ENCODE data around the gene FCN3. TPM values are rescaled to one million over a fixed set of nuclear protein-coding genes. Genes with fewer than 3 reads are reported as not detected.

The FCN3 gene
- total and polyA plus RNA-seq, 2 donors (not counting 3 experiments of a cell fraction or from before 2014, with no cell fraction given): 0.15 TPM; not detected in 1

DNA sequence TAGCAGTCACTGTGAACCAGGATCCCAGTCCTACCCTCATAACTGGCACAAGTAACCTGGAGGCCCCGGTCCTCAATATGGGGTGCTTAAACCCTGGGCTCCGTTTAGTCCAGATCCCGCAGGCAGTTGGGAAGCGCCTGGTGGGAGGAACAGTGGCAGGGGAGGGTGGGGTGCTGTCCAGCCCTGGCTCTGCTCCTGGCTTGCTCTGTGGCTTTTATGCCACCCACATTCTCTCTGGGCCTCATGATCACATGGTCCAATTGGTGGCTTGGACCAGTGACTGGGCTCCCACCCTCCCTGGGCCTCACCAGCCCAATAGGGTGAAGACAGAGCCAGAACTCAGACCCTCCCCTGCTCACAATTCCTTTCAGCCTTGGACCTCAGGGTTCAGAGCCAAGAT, 5.6 kb upstream of the FCN3 start:
- no peak overlapping the region for H2AFZ ChIP-seq (ENCODE audit: low read depth, low read length)
- CTCF ChIA-PET: interaction anchor here (0.7 kb wide), 1 partner anchor 14 kb away, joined by 3 read pairs; no protein-coding TSS in a partner anchor
- no peak for TF ChIP-seq FOS (IDR thresholded peaks at IDR 0.05; ENCODE audit: borderline replicate concordance, insufficient read depth, low read length)
- TF ChIP-seq GATA2 (IDR thresholded peaks at IDR 0.05; ENCODE audit: insufficient read depth, insufficient read length, low read depth, low read length): no peak
- no peak for TF ChIP-seq POLR2AphosphoS5 (IDR thresholded peaks at IDR 0.05; ENCODE audit: insufficient read depth, low read depth, low read length)
- no peak for TF ChIP-seq EZH2 (IDR thresholded peaks at IDR 0.05; ENCODE audit: borderline replicate concordance, low read depth, low read length, severe bottlenecking)
- TF ChIP-seq, protein P1, sequence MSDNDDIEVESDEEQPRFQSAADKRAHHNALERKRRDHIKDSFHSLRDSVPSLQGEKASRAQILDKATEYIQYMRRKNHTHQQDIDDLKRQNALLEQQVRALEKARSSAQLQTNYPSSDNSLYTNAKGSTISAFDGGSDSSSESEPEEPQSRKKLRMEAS (IDR thresholded peaks at IDR 0.05; ENCODE audit: insufficient read depth, insufficient read length): no peak
- TF ChIP-seq, protein P2, sequence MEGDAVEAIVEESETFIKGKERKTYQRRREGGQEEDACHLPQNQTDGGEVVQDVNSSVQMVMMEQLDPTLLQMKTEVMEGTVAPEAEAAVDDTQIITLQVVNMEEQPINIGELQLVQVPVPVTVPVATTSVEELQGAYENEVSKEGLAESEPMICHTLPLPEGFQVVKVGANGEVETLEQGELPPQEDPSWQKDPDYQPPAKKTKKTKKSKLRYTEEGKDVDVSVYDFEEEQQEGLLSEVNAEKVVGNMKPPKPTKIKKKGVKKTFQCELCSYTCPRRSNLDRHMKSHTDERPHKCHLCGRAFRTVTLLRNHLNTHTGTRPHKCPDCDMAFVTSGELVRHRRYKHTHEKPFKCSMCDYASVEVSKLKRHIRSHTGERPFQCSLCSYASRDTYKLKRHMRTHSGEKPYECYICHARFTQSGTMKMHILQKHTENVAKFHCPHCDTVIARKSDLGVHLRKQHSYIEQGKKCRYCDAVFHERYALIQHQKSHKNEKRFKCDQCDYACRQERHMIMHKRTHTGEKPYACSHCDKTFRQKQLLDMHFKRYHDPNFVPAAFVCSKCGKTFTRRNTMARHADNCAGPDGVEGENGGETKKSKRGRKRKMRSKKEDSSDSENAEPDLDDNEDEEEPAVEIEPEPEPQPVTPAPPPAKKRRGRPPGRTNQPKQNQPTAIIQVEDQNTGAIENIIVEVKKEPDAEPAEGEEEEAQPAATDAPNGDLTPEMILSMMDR (IDR thresholded peaks at IDR 0.05; ENCODE audit: extremely low read depth in 1 of 2, insufficient read depth in 1 of 2, low read depth in 1 of 2, low read length in 2 of 2): no peak
- TF ChIP-seq JUN (IDR thresholded peaks at IDR 0.05; ENCODE audit: borderline replicate concordance, insufficient read depth, insufficient read length, low read depth): no peak
- no peak for TF ChIP-seq MYC (IDR thresholded peaks at IDR 0.05; ENCODE audit: low read depth, low read length)
- no peak for TF ChIP-seq POLR2A (IDR thresholded peaks at IDR 0.05; ENCODE audit: low read depth, low read length)
- POLR2A ChIA-PET: no interaction called here
- peaks cover 0 to 3% of the 10 kb centered on the region in 2 experiments for H3K27me3 ChIP-seq (ENCODE audit: control insufficient read depth in 2 of 2, insufficient read depth in 2 of 2, low read length in 2 of 2)
- DNase-seq (ENCODE audit: low read depth, low spot score): no peak
- H3K4me1 ChIP-seq (ENCODE audit: control insufficient read depth, extremely low read depth, insufficient read depth, low read length): no peaks in the 10 kb centered on the region
- H3K27ac ChIP-seq (ENCODE audit: insufficient read depth, low read depth, low read length): no peak overlapping the region
- H3K9ac ChIP-seq (replicated peaks; ENCODE audit: extremely low read depth, insufficient read depth, low read length): no peak overlapping the region
- no TSS peak for BruUV-seq (replicated peaks)
- FAIRE-seq: no peak
- no peaks in the 10 kb centered on the region for H3K9me1 ChIP-seq (replicated peaks; ENCODE audit: control insufficient read depth, extremely low read depth, insufficient read depth, low read length)
- H3K79me2 ChIP-seq (ENCODE audit: control insufficient read depth, insufficient read depth, low read length): no peaks in the 10 kb centered on the region
- H3K4me3 ChIP-seq (replicated peaks in 1 of 3; ENCODE audit: insufficient read depth in 1 of 3, low read depth in 1 of 3, low read length in 3 of 3): no peak overlapping the region
- H3K4me2 ChIP-seq (ENCODE audit: insufficient read depth, low read length): no peak overlapping the region
- no peaks in the 10 kb centered on the region for H3K9me3 ChIP-seq (replicated peaks; ENCODE audit: control insufficient read depth, insufficient read depth, low read length)
- H3K36me3 ChIP-seq (ENCODE audit: control insufficient read depth in 2 of 2, extremely low read depth in 1 of 2, insufficient read depth in 2 of 2, low read length in 2 of 2): no peaks in the 10 kb centered on the region
- intact Hi-C loops (cut with micrococcal nuclease) (no loop called here), dilution Hi-C loops (cut with MboI; ENCODE audit: extremely low pct_ligation_motif_present, low sequenced_read_pairs) (no loop called here)
- no peaks in the 10 kb centered on the region for H4K20me1 ChIP-seq (replicated peaks; ENCODE audit: control insufficient read depth, extremely low read depth, insufficient read depth, low read length)
